SK-N-SH (cell line): ENCODE results near the gene GRIP2. TPM values are rescaled to one million over a fixed set of nuclear protein-coding genes. Genes with fewer than 3 reads are reported as not detected.

Experiments
- CTCF ChIA-PET: fragments of 300-600, 350-600 bp; formaldehyde crosslinking; extraction: SDS; loops from one replicate; lab custom pipeline; 2021; lab: Yijun Ruan, JAX
- POLR2A ChIA-PET: fragments of 350-600 bp; sonication (Branson Sonifier 250); formaldehyde crosslinking; extraction: SDS; loops from one replicate; lab custom pipeline; 2020; ENCODE audit warnings: antibody characterized with exemption, inconsistent platforms; lab: Yijun Ruan, JAX
- DNase-seq: peaks from one replicate; pipeline ENCODE4 v3.0.0; 2012
- H2AFZ ChIP-seq: fragments of 200-600 bp; sonication (generic); 2 replicates; pipeline ENCODE4 v1.8.1; 2016; ENCODE audit warnings: antibody characterized with exemption, mild to moderate bottlenecking, low read depth
- H3F3A ChIP-seq: fragments of 200-600 bp; sonication (generic); replicated peaks from 2 replicates; pipeline ENCODE3; 2016; ENCODE audit warnings: antibody characterized with exemption, mild to moderate bottlenecking; ENCODE audit not compliant: insufficient read depth
- H3K27ac ChIP-seq, 2 experiments: fragments of 200-500 bp in 1 of 2; fragments of 200-600 bp in 1 of 2; sonication (Bioruptor generic) in 1 of 2; sonication (generic), shearing (Covaris generic) in 1 of 2; 2 replicates each; pipeline versions ENCODE4 v1.5.1 to v1.6.1; 2014 to 2016; ENCODE audit warnings: low read depth in 2 of 2, inconsistent platforms in 1 of 2, low read length in 1 of 2, mild to moderate bottlenecking in 1 of 2, mixed read lengths in 1 of 2
- H3K27me3 ChIP-seq: fragments of 200-600 bp; sonication (generic), shearing (Covaris generic); 2 replicates; pipeline ENCODE4 v1.6.1; 2016; ENCODE audit warnings: mixed run types; ENCODE audit not compliant: insufficient read depth
- H3K36me3 ChIP-seq, 2 experiments: fragments of 200-500 bp in 1 of 2; fragments of 200-600 bp in 1 of 2; sonication (Bioruptor generic) in 1 of 2; sonication (generic) in 1 of 2; replicated peaks in 1 of 2; 2 replicates each; pipeline versions ENCODE3 to v1.5.1; 2014 to 2016; ENCODE audit warnings: low read length in 1 of 2, mild to moderate bottlenecking in 1 of 2; ENCODE audit not compliant: insufficient read depth in 2 of 2, control insufficient read depth in 1 of 2
- H3K4me1 ChIP-seq, 2 experiments: fragments of 200-500 bp in 1 of 2; fragments of 200-600 bp in 1 of 2; sonication (Bioruptor generic) in 1 of 2; sonication (generic), shearing (Covaris generic) in 1 of 2; 2 replicates each; pipeline versions ENCODE4 v1.5.1 to v1.6.1; 2014 to 2016; ENCODE audit warnings: low read depth in 1 of 2, low read length in 1 of 2, mixed run types in 1 of 2; ENCODE audit not compliant: insufficient read depth in 2 of 2, control insufficient read depth in 1 of 2
- H3K4me2 ChIP-seq: fragments of 200-600 bp; sonication (generic), shearing (Covaris generic); 2 replicates; pipeline ENCODE4 v1.6.1; 2017; ENCODE audit warnings: mixed run types
- H3K4me3 ChIP-seq, 2 experiments: fragments of 200-500 bp in 1 of 2; fragments of 200-600 bp in 1 of 2; sonication (Bioruptor generic) in 1 of 2; sonication (generic), shearing (Covaris generic) in 1 of 2; 2 replicates each; pipeline versions ENCODE4 v1.5.1 to v1.8.1; 2014 to 2016; ENCODE audit warnings: low read depth in 2 of 2, inconsistent platforms in 1 of 2, low read length in 1 of 2, mild to moderate bottlenecking in 1 of 2, mixed read lengths in 1 of 2, moderate library complexity in 1 of 2
- H3K79me2 ChIP-seq: fragments of 200-600 bp; sonication (generic); 2 replicates; pipeline ENCODE4 v1.8.1; 2017; ENCODE audit warnings: mild to moderate bottlenecking; ENCODE audit not compliant: insufficient read depth
- H3K9ac ChIP-seq: fragments of 200-600 bp; sonication (generic); 2 replicates; pipeline ENCODE4 v1.6.1; 2017; ENCODE audit warnings: mixed run types
- H3K9me2 ChIP-seq: fragments of 200-600 bp; sonication (generic); 2 replicates; pipeline ENCODE4 v1.6.1; 2017; ENCODE audit warnings: mixed run types
- H3K9me3 ChIP-seq: fragments of 200-600 bp; sonication (generic); 2 replicates; pipeline ENCODE4 v1.6.1; 2017; ENCODE audit warnings: mixed run types, mild to moderate bottlenecking, moderate library complexity
- H4K20me1 ChIP-seq: fragments of 200-600 bp; sonication (generic); 2 replicates; pipeline ENCODE4 v1.6.1; 2017; ENCODE audit warnings: mild to moderate bottlenecking, mixed run types; ENCODE audit not compliant: insufficient read depth
- CHD2 ChIP-seq: fragments of 150-350 bp; IDR thresholded peaks from 2 replicates; pipeline ENCODE4 v1.6.1; 2018; ENCODE audit warnings: low read length; ENCODE audit not compliant: partially characterized antibody
- EP300 ChIP-seq, 2 experiments: IDR thresholded peaks; 2 replicates each; pipeline versions ENCODE4 v1.4.0 to v1.6.1; 2012; ENCODE audit warnings: borderline replicate concordance in 1 of 2, low read depth in 1 of 2, low read length in 1 of 2
- FOSL2 ChIP-seq: IDR thresholded peaks from 2 replicates; pipeline ENCODE4 v1.4.0; 2012; ENCODE audit warnings: low read depth, mild to moderate bottlenecking, moderate library complexity, borderline replicate concordance
- GATA2 ChIP-seq: sonication (generic); formaldehyde crosslinking; IDR thresholded peaks from 2 replicates; pipeline ENCODE4 v1.5.0; 2020; ENCODE audit warnings: mild to moderate bottlenecking, missing genetic modification reagents
- JUND ChIP-seq: IDR thresholded peaks from 2 replicates; pipeline ENCODE4 v1.4.0; 2012
- NFIC ChIP-seq: IDR thresholded peaks from 2 replicates; pipeline ENCODE4 v1.4.0; 2012; ENCODE audit warnings: borderline replicate concordance
- POLR2AphosphoS5 ChIP-seq: IDR thresholded peaks from 2 replicates; pipeline ENCODE4 v1.6.1; 2012; ENCODE audit warnings: low read depth, low read length
- RAD21 ChIP-seq: IDR thresholded peaks from 2 replicates; pipeline ENCODE4 v1.6.1; 2012; ENCODE audit warnings: mild to moderate bottlenecking, low read length
- RCOR1 ChIP-seq: fragments of 150-350 bp; IDR thresholded peaks from 2 replicates; pipeline ENCODE4 v1.6.1; 2017; ENCODE audit warnings: antibody characterized with exemption, low read length
- RFX5 ChIP-seq: IDR thresholded peaks from 2 replicates; pipeline ENCODE4 v1.6.1; 2012; ENCODE audit warnings: mild to moderate bottlenecking, improper control_type of control experiment, low read length
- RXRA ChIP-seq: IDR thresholded peaks from 2 replicates; pipeline ENCODE4 v1.4.0; 2012; ENCODE audit warnings: low read depth, mild to moderate bottlenecking, borderline replicate concordance
- SIN3A ChIP-seq: IDR thresholded peaks from 2 replicates; pipeline ENCODE4 v1.6.1; 2012; ENCODE audit warnings: low read depth, mild to moderate bottlenecking, low read length, moderate library complexity, borderline replicate concordance
- TCF12 ChIP-seq: IDR thresholded peaks from 2 replicates; pipeline ENCODE4 v1.4.0; 2012
- TEAD4 ChIP-seq: IDR thresholded peaks from 2 replicates; pipeline ENCODE4 v1.4.0; 2012; ENCODE audit warnings: mild to moderate bottlenecking, borderline replicate concordance; ENCODE audit not compliant: insufficient read depth
- WGBS: methylation state at CpG from one replicate; pipeline ENCODE4 v1.1.6; 2017; ENCODE audit warnings: low lambda C conversion rate; 5-methylcytosine and 5-hydroxymethylcytosine counted together
- polyA plus RNA-seq, 3 experiments: library from polyadenylated mRNA; depleted of rRNA; stranded (reverse); fragments of >200 nt; gene quantifications; 2 replicates each; pipeline ENCODE4 v1.2.3, GENCODE V29; 2012
- TF ChIP-seq, protein P1 (sequence below): IDR thresholded peaks from 2 replicates; pipeline ENCODE4 v1.4.0; 2012; ENCODE audit warnings: low read depth, borderline replicate concordance
- TF ChIP-seq, protein P2 (sequence below): fragments of 200-600 bp; sonication (generic); IDR thresholded peaks from 2 replicates; pipeline ENCODE4 v1.6.1; 2017; ENCODE audit warnings: antibody characterized with exemption, mild to moderate bottlenecking, moderate library complexity
- TF ChIP-seq, protein P3 (sequence below): IDR thresholded peaks from 2 replicates; pipeline ENCODE4 v1.4.0; 2012; ENCODE audit warnings: low read depth, borderline replicate concordance
- TF ChIP-seq, protein P4 (sequence below): IDR thresholded peaks from 2 replicates; pipeline ENCODE4 v1.4.0; 2012; ENCODE audit warnings: low read depth
- TF ChIP-seq, protein P5 (sequence below): IDR thresholded peaks from 2 replicates; pipeline ENCODE4 v1.6.1; 2012; ENCODE audit warnings: mild to moderate bottlenecking, low read depth, low read length, moderate library complexity
- TF ChIP-seq, protein P6 (sequence below): IDR thresholded peaks from 2 replicates; pipeline ENCODE4; 2012

Gene GRIP2
- polyA plus RNA-seq, 1 of the 3 experiments (the other 2 are of a cell fraction), result 0.15 TPM

DNA sequence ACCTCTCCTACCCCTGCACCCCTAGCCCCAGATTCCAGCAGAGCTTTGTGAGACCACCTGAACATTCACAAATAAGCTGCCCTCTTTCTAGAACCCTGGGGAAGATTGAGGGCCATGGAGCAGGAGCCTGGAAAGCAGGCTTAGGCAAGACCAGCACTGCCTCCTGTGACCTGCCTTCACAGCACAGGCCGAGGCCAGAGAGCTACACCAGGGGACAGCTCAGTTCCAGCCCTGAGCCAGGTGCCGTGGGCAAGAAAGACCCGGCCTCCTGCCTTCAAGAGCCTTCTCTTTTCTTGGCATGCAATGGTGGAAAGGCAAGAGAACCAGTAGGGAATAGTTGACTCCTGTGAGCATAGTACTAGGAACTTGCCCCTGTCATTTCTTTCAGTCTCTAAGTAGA lies 89.6 kb downstream of the GRIP2 start:
- POLR2A ChIA-PET, result no interaction called here
- Histone ChIP-seq H3K9me3 (no peaks in the 10 kb centered on the region), H3K4me2 (no peak overlapping the region), H3K79me2 (no peaks in the 10 kb centered on the region), H3K36me3 (peaks cover 41 to 51% of the 10 kb centered on the region in 2 experiments), H3K9me2 (no peaks in the 10 kb centered on the region), H3K27ac (no peak overlapping the region; a peak in 1 of 4 replicates), H2AFZ (no peak overlapping the region), H3K4me1 (peaks cover 8 to 24% of the 10 kb centered on the region in 2 experiments; a peak in 3 of 4 replicates), H3F3A (peaks cover 27% of the 10 kb centered on the region), H3K27me3 (no peaks in the 10 kb centered on the region), H3K9ac (no peak overlapping the region), H3K4me3 (no peak overlapping the region), H4K20me1 (no peaks in the 10 kb centered on the region; the same call in 1 of the 2 replicates)
- CTCF ChIA-PET, result interaction anchor here (1.2 to 2.6 kb wide), 2 partner anchors 11 to 189 kb away, joined by 5 to 12 read pairs; no protein-coding TSS in a partner anchor
- 86% methylated on average over 1 of the region's 3 CpGs for WGBS
- DNase-seq, result no peak
- TF ChIP-seq POLR2AphosphoS5 (no peak), JUND (no peak), NFIC (no peak), RAD21 (no peak), TCF12 (no peak), EP300 (IDR thresholded peaks at IDR 0.05; ENCODE audit: borderline replicate concordance in 1 of 2, low read depth in 1 of 2, low read length in 1 of 2) (no peak), GATA2 (CRISPR knock-in tag) (no peak), SIN3A (no peak), TEAD4 (no peak), CHD2 (no peak), FOSL2 (no peak), RCOR1 (no peak), RFX5 (no peak), RXRA (no peak)
- TF ChIP-seq, protein P1, sequence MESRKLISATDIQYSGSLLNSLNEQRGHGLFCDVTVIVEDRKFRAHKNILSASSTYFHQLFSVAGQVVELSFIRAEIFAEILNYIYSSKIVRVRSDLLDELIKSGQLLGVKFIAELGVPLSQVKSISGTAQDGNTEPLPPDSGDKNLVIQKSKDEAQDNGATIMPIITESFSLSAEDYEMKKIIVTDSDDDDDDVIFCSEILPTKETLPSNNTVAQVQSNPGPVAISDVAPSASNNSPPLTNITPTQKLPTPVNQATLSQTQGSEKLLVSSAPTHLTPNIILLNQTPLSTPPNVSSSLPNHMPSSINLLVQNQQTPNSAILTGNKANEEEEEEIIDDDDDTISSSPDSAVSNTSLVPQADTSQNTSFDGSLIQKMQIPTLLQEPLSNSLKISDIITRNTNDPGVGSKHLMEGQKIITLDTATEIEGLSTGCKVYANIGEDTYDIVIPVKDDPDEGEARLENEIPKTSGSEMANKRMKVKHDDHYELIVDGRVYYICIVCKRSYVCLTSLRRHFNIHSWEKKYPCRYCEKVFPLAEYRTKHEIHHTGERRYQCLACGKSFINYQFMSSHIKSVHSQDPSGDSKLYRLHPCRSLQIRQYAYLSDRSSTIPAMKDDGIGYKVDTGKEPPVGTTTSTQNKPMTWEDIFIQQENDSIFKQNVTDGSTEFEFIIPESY, result no peak
- TF ChIP-seq, protein P2, sequence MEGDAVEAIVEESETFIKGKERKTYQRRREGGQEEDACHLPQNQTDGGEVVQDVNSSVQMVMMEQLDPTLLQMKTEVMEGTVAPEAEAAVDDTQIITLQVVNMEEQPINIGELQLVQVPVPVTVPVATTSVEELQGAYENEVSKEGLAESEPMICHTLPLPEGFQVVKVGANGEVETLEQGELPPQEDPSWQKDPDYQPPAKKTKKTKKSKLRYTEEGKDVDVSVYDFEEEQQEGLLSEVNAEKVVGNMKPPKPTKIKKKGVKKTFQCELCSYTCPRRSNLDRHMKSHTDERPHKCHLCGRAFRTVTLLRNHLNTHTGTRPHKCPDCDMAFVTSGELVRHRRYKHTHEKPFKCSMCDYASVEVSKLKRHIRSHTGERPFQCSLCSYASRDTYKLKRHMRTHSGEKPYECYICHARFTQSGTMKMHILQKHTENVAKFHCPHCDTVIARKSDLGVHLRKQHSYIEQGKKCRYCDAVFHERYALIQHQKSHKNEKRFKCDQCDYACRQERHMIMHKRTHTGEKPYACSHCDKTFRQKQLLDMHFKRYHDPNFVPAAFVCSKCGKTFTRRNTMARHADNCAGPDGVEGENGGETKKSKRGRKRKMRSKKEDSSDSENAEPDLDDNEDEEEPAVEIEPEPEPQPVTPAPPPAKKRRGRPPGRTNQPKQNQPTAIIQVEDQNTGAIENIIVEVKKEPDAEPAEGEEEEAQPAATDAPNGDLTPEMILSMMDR, result no peak
- TF ChIP-seq, protein P3, sequence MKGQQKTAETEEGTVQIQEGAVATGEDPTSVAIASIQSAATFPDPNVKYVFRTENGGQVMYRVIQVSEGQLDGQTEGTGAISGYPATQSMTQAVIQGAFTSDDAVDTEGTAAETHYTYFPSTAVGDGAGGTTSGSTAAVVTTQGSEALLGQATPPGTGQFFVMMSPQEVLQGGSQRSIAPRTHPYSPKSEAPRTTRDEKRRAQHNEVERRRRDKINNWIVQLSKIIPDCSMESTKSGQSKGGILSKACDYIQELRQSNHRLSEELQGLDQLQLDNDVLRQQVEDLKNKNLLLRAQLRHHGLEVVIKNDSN, result no peak
- TF ChIP-seq, protein P4, sequence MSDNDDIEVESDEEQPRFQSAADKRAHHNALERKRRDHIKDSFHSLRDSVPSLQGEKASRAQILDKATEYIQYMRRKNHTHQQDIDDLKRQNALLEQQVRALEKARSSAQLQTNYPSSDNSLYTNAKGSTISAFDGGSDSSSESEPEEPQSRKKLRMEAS, result no peak
- TF ChIP-seq, protein P5, sequence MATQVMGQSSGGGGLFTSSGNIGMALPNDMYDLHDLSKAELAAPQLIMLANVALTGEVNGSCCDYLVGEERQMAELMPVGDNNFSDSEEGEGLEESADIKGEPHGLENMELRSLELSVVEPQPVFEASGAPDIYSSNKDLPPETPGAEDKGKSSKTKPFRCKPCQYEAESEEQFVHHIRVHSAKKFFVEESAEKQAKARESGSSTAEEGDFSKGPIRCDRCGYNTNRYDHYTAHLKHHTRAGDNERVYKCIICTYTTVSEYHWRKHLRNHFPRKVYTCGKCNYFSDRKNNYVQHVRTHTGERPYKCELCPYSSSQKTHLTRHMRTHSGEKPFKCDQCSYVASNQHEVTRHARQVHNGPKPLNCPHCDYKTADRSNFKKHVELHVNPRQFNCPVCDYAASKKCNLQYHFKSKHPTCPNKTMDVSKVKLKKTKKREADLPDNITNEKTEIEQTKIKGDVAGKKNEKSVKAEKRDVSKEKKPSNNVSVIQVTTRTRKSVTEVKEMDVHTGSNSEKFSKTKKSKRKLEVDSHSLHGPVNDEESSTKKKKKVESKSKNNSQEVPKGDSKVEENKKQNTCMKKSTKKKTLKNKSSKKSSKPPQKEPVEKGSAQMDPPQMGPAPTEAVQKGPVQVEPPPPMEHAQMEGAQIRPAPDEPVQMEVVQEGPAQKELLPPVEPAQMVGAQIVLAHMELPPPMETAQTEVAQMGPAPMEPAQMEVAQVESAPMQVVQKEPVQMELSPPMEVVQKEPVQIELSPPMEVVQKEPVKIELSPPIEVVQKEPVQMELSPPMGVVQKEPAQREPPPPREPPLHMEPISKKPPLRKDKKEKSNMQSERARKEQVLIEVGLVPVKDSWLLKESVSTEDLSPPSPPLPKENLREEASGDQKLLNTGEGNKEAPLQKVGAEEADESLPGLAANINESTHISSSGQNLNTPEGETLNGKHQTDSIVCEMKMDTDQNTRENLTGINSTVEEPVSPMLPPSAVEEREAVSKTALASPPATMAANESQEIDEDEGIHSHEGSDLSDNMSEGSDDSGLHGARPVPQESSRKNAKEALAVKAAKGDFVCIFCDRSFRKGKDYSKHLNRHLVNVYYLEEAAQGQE, result no peak
- TF ChIP-seq, protein P6, sequence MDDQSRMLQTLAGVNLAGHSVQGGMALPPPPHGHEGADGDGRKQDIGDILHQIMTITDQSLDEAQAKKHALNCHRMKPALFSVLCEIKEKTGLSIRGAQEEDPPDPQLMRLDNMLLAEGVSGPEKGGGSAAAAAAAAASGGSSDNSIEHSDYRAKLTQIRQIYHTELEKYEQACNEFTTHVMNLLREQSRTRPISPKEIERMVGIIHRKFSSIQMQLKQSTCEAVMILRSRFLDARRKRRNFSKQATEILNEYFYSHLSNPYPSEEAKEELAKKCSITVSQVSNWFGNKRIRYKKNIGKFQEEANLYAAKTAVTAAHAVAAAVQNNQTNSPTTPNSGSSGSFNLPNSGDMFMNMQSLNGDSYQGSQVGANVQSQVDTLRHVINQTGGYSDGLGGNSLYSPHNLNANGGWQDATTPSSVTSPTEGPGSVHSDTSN, result no peak
